IPS DF 6.9 (cell line): ENCODE data around the gene TRDMT1.
A peak's percentile ranks its signal among the peaks of the same experiment; 100 is the strongest.

Experiments
- DNase-seq: peaks from one replicate; pipeline ENCODE4 v3.0.0-alpha.2; 2013; ENCODE audit warnings: low read depth, low spot score
- H3K27ac ChIP-seq: one replicate; pipeline ENCODE4 v1.5.1; 2013; ENCODE audit warnings: low read length, control low read depth
- H3K27me3 ChIP-seq: 2 replicates; pipeline ENCODE4 v1.6.1; 2013; ENCODE audit warnings: mild to moderate bottlenecking, low read length; ENCODE audit not compliant: control insufficient read depth, insufficient read depth
- H3K36me3 ChIP-seq: 2 replicates; pipeline ENCODE4 v1.6.1; 2013; ENCODE audit warnings: low read length; ENCODE audit not compliant: control insufficient read depth, insufficient read depth
- H3K4me1 ChIP-seq: 2 replicates; pipeline ENCODE4 v1.6.1; 2013; ENCODE audit warnings: low read length; ENCODE audit not compliant: control insufficient read depth, insufficient read depth
- H3K4me3 ChIP-seq: 2 replicates; pipeline ENCODE4 v1.5.1; 2013; ENCODE audit warnings: mild to moderate bottlenecking, low read length
- H3K9me3 ChIP-seq: 2 replicates; pipeline ENCODE4 v1.6.1; 2013; ENCODE audit warnings: low read length, inconsistent platforms; ENCODE audit not compliant: control insufficient read depth, insufficient read depth
- WGBS: extraction: QIAGEN DNeasy Blood & Tissue Kit; methylation state at CpG from one replicate; pipeline ENCODE4 v1.1.7; 2013; ENCODE audit warnings: mixed read lengths, missing lambda C conversion rate; ENCODE audit not compliant: insufficient read length, insufficient coverage; 5-methylcytosine and 5-hydroxymethylcytosine counted together

The TRDMT1 gene

DNA sequence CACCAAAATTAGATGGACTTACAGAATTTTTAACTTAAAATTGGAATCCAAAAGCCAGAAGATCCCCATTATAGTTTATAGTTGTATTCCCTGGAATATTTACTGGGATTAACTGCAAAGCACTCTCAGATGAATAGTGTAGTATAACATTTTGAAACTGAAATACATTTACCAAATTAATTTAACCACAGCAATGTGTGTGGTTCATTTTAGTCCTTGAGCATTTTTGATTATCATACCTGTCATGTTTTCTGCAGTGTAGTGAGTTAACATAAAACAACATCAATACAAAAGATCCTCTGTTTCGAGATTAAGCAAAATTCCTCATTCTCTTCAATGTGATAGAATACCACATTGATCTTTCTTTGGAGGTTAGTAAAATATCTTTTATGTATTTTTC, 30.3 kb upstream of the TRDMT1 start:
- no peak overlapping the region for H3K4me3 ChIP-seq
- peaks cover 13% of the 10 kb centered on the region; the same call in 1 of the 2 replicates for H3K36me3 ChIP-seq
- no CpG with 5 or more reads among the region's 1 CpG for WGBS
- H3K27ac ChIP-seq = no peak overlapping the region
- H3K9me3 ChIP-seq = no peaks in the 10 kb centered on the region
- H3K27me3 ChIP-seq = peaks cover 2% of the 10 kb centered on the region; the same call in 1 of the 2 replicates
- H3K4me1 ChIP-seq = peaks cover 4% of the 10 kb centered on the region; the same call in 1 of the 2 replicates
- no peak for DNase-seq

GRCh38 chr10:17229967-17230682, 28.7 kb upstream of the TRDMT1 start:
- Histone ChIP-seq H3K9me3 (no peaks in the 10 kb centered on the region), H3K4me3 (peak overlapping the region; percentile 48; the same call in 1 of the 2 replicates), H3K36me3 (peaks cover 7% of the 10 kb centered on the region; the same call in 1 of the 2 replicates), H3K4me1 (peaks cover 5% of the 10 kb centered on the region; the same call in 1 of the 2 replicates), H3K27me3 (peaks cover 2% of the 10 kb centered on the region; the same call in 1 of the 2 replicates), H3K27ac (no peak overlapping the region)
- no CpG with 5 or more reads among the region's 43 CpGs for WGBS
- DNase-seq = no peak

DNA sequence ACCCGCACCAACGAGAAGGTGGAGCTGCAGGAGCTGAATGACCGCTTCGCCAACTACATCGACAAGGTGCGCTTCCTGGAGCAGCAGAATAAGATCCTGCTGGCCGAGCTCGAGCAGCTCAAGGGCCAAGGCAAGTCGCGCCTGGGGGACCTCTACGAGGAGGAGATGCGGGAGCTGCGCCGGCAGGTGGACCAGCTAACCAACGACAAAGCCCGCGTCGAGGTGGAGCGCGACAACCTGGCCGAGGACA, 28.2 kb upstream of the TRDMT1 start:
- peaks cover 5% of the 10 kb centered on the region; the same call in 1 of the 2 replicates for H3K36me3 ChIP-seq
- peaks cover 5% of the 10 kb centered on the region; the same call in 1 of the 2 replicates for H3K4me1 ChIP-seq
- peak overlapping the region; percentile 48; the same call in 1 of the 2 replicates for H3K4me3 ChIP-seq
- DNase-seq = no peak
- H3K27me3 ChIP-seq = peaks cover 2% of the 10 kb centered on the region; the same call in 1 of the 2 replicates
- WGBS = no CpG with 5 or more reads among the region's 21 CpGs
- H3K27ac ChIP-seq = no peak overlapping the region
- H3K9me3 ChIP-seq = no peaks in the 10 kb centered on the region

DNA sequence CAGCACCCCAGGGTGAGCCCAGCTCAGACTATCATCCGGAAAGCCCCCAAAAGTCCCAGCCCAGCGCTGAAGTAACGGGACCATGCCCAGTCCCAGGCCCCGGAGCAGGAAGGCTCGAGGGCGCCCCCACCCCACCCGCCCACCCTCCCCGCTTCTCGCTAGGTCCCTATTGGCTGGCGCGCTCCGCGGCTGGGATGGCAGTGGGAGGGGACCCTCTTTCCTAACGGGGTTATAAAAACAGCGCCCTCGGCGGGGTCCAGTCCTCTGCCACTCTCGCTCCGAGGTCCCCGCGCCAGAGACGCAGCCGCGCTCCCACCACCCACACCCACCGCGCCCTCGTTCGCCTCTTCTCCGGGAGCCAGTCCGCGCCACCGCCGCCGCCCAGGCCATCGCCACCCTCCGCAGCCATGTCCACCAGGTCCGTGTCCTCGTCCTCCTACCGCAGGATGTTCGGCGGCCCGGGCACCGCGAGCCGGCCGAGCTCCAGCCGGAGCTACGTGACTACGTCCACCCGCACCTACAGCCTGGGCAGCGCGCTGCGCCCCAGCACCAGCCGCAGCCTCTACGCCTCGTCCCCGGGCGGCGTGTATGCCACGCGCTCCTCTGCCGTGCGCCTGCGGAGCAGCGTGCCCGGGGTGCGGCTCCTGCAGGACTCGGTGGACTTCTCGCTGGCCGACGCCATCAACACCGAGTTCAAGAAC, 27.7 kb upstream of the TRDMT1 start:
- peaks cover 2% of the 10 kb centered on the region; the same call in 1 of the 2 replicates for H3K27me3 ChIP-seq
- peaks cover 5% of the 10 kb centered on the region; the same call in 1 of the 2 replicates for H3K4me1 ChIP-seq
- peaks cover 3% of the 10 kb centered on the region; the same call in 1 of the 2 replicates for H3K36me3 ChIP-seq
- H3K4me3 ChIP-seq = peak overlapping the region; percentile 48; the same call in 1 of the 2 replicates
- H3K27ac ChIP-seq = no peak overlapping the region
- no CpG with 5 or more reads among the region's 72 CpGs for WGBS
- DNase-seq = no peak
- H3K9me3 ChIP-seq = no peaks in the 10 kb centered on the region

- DNase-seq = no peak
- no CpG with 5 or more reads among the region's 77 CpGs for WGBS
- H3K27ac ChIP-seq = no peak within 1 kb of the TSS
- H3K36me3 ChIP-seq = no peaks in the 10 kb centered on the region
- peak within 1 kb of the TSS; percentile 48; the same call in 1 of the 2 replicates for H3K4me3 ChIP-seq
- peaks cover 5% of the 10 kb centered on the region; the same call in 1 of the 2 replicates for H3K4me1 ChIP-seq
- peaks cover 2% of the 10 kb centered on the region; the same call in 1 of the 2 replicates for H3K27me3 ChIP-seq
- H3K9me3 ChIP-seq = no peaks in the 10 kb centered on the region
These were observed 26.9 kb upstream of the TRDMT1 start, which contains the start of gene VIM for GRCh38 chr10:17228091-17229015. Gene VIM, plus strand, starts transcription at chr10:17228241. Its CDS starts 1,182 bp downstream, at chr10:17229423.

DNA sequence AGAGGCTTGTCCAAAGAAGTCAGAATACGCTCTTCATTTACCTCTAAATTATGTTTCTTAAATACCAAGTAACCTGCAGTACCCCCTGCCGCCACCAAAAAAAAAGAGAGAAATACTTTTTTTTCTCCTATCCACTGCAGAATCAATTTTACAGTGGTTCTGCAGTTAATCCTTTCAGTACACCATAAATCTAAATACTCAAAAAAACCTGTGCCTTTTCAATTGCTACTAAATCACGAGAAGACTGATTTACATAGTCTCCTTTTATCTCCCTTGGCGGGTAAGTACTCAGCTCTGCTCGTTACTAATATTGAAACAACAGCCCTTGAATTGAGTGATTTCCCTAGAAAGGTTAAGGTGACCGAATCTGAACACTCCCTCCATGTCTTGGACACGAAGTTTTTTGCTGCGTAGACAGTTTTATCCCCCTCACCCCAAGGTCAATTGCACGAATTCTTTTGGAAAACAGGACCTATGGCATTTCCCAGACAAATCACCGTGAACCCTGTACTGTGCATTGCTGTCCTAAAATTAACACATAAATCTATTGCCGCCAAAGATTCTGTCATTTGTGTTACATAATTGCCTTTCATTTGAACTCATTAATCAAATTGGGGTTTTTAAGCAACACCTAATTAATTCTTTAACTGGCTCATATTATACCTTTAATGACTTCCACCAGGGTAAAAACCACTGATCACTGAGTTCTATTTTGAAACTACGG, 26.1 kb upstream of the TRDMT1 start:
- Histone ChIP-seq H3K27ac (no peak overlapping the region), H3K9me3 (no peaks in the 10 kb centered on the region), H3K36me3 (no peaks in the 10 kb centered on the region), H3K4me3 (no peak overlapping the region), H3K4me1 (peaks cover 5% of the 10 kb centered on the region; the same call in 1 of the 2 replicates), H3K27me3 (peaks cover 2% of the 10 kb centered on the region; the same call in 1 of the 2 replicates)
- WGBS = no CpG with 5 or more reads among the region's 12 CpGs
- no peak for DNase-seq

DNA sequence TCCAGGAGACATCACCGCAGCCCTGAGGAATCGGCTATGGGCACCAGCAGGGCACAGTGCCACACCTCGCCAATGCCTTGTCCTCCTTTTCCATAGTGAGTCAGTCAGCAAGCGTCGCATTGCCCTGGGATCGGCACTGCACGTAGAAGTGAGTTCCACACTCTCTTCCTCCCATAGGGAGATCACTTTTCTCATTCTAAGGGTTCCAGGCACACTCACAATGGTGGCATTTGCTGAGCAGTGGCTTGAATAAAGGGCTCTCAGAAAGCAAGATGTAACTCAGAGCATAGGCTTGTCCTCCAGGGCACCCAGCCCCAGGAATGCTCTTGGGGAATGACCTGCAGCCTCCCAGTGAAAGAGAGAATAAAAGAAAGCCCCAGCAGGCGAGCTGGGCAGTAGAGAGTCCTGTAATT, 25.4 kb upstream of the TRDMT1 start:
- DNase-seq = no peak
- peaks cover 5% of the 10 kb centered on the region; the same call in 1 of the 2 replicates for H3K4me1 ChIP-seq
- no CpG with 5 or more reads among the region's 8 CpGs for WGBS
- H3K9me3 ChIP-seq = no peaks in the 10 kb centered on the region
- peaks cover 2% of the 10 kb centered on the region; the same call in 1 of the 2 replicates for H3K27me3 ChIP-seq
- no peak overlapping the region for H3K27ac ChIP-seq
- no peaks in the 10 kb centered on the region for H3K36me3 ChIP-seq
- no peak overlapping the region for H3K4me3 ChIP-seq

- peaks cover 5% of the 10 kb centered on the region; the same call in 1 of the 2 replicates for H3K4me1 ChIP-seq
- WGBS = no CpG with 5 or more reads among the region's 4 CpGs
- no peak overlapping the region for H3K4me3 ChIP-seq
- H3K9me3 ChIP-seq = no peaks in the 10 kb centered on the region
- H3K27ac ChIP-seq = no peak overlapping the region
- DNase-seq = no peak
- H3K27me3 ChIP-seq = peaks cover 2% of the 10 kb centered on the region; the same call in 1 of the 2 replicates
- H3K36me3 ChIP-seq = no peaks in the 10 kb centered on the region
These were observed 24.3 kb upstream of the TRDMT1 start for GRCh38 chr10:17225808-17226207.

GRCh38 chr10:17222329-17222728, 20.9 kb upstream of the TRDMT1 start:
- 100% methylated on average over 4 of the region's 4 CpGs for WGBS
- DNase-seq = no peak
- no peaks in the 10 kb centered on the region for H3K36me3 ChIP-seq

More at GRCh38 chr10:17222329-17222728, 20.9 kb upstream of the TRDMT1 start:
- no peaks in the 10 kb centered on the region for H3K27me3 ChIP-seq
- 0 out of 2 replicates have a peak, but pooled peaks cover 2% of the 10 kb centered on the region for H3K4me1 ChIP-seq
- no peaks in the 10 kb centered on the region for H3K9me3 ChIP-seq
- no peak overlapping the region for H3K27ac ChIP-seq
- H3K4me3 ChIP-seq = no peak overlapping the region
